Neural progenitor cell (in vitro differentiated cells): Measurements from ENCODE around the gene TGFBR2.

Experiments used
- EZH2 ChIP-seq: fragments of 200-600 bp; sonication (generic); IDR thresholded peaks from 2 replicates; pipeline ENCODE4 v1.6.1; 2017; ENCODE audit warnings: antibody characterized with exemption, mild to moderate bottlenecking, moderate library complexity
- EZH2phosphoT487 ChIP-seq: fragments of 200-600 bp; sonication (generic); IDR thresholded peaks from 2 replicates; pipeline ENCODE4 v1.6.1; 2017; ENCODE audit warnings: antibody characterized with exemption
- TF ChIP-seq, protein P1 (sequence below): fragments of 200-600 bp; sonication (generic); IDR thresholded peaks from 2 replicates; pipeline ENCODE4 v1.5.1; 2017; ENCODE audit warnings: antibody characterized with exemption, mild to moderate bottlenecking

DNA sequence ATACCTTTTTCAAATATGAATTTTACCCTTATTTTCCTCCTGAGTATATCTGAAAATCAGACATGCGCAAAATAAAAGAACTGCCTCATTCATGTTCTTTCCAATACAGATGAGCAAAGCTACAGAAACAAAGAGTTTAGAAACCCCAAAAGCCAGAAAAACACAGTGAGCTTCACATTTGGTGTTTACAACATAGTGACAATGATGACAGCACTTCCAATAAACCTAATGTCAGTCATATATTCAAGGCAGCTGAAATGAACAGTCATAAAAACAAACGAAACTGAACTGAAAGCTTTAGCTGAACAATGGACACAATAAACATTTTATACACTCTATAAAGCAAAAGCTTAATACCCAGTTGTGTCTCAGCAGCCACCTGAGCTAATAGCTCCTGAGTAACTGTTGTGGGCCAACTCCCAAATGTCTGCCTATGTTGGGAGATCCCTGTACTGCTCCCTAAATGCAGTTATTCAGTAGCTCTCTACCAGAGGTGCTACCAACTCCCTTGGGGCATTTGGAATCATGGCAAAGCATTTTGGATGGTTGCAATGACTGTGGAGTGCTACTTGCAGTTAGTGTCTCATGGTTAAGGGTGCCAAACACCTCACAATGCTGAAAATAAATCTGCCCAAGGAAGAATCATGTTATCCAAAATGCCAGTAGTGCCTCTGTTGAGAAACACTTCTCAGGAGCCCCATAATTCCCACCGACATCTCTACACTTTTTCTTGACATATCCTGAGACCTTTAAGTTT, 131.5 kb downstream of the TGFBR2 start:
- TF ChIP-seq, protein P1, sequence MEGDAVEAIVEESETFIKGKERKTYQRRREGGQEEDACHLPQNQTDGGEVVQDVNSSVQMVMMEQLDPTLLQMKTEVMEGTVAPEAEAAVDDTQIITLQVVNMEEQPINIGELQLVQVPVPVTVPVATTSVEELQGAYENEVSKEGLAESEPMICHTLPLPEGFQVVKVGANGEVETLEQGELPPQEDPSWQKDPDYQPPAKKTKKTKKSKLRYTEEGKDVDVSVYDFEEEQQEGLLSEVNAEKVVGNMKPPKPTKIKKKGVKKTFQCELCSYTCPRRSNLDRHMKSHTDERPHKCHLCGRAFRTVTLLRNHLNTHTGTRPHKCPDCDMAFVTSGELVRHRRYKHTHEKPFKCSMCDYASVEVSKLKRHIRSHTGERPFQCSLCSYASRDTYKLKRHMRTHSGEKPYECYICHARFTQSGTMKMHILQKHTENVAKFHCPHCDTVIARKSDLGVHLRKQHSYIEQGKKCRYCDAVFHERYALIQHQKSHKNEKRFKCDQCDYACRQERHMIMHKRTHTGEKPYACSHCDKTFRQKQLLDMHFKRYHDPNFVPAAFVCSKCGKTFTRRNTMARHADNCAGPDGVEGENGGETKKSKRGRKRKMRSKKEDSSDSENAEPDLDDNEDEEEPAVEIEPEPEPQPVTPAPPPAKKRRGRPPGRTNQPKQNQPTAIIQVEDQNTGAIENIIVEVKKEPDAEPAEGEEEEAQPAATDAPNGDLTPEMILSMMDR: no peak
- TF ChIP-seq EZH2: no peak
- no peak for TF ChIP-seq EZH2phosphoT487
